Parathyroid adenoma (tissue), 2 donors: ENCODE results near the gene SUCO.

Experiments used
- H2AFZ ChIP-seq: fragments of 300-600 bp; sonication (generic); one replicate; pipeline ENCODE4 v1.7.0; 2017; ENCODE audit warnings: antibody characterized with exemption, mild to moderate bottlenecking
- H3K27ac ChIP-seq: fragments of 300-600 bp; sonication (generic); one replicate; pipeline ENCODE4 v1.7.0; 2017
- H3K27me3 ChIP-seq: fragments of 300-600 bp; sonication (generic); one replicate; pipeline ENCODE4 v1.7.0; 2017; ENCODE audit warnings: low read length; ENCODE audit not compliant: control insufficient read depth, insufficient read depth
- H3K36me3 ChIP-seq: fragments of 300-600 bp; sonication (generic); one replicate; pipeline ENCODE4 v1.7.0; 2017; ENCODE audit warnings: low read length; ENCODE audit not compliant: control insufficient read depth, insufficient read depth
- H3K4me1 ChIP-seq: fragments of 300-600 bp; sonication (generic); one replicate; pipeline ENCODE4 v1.7.0; 2017; ENCODE audit warnings: control low read depth
- H3K4me2 ChIP-seq: fragments of 300-600 bp; sonication (generic); one replicate; pipeline ENCODE4 v1.7.0; 2017; ENCODE audit warnings: low read length
- H3K4me3 ChIP-seq: fragments of 300-600 bp; sonication (generic); one replicate; pipeline ENCODE4 v1.7.0; 2017; ENCODE audit warnings: low read depth, low read length
- H3K79me2 ChIP-seq: fragments of 300-600 bp; sonication (generic); one replicate; pipeline ENCODE4 v1.7.0; 2017; ENCODE audit warnings: control low read depth
- H3K9ac ChIP-seq: fragments of 300-600 bp; sonication (generic); one replicate; pipeline ENCODE4 v1.7.0; 2017; ENCODE audit warnings: mild to moderate bottlenecking
- H3K9me3 ChIP-seq: fragments of 300-600 bp; sonication (generic); one replicate; pipeline ENCODE4 v1.7.0; 2017; ENCODE audit warnings: low read length; ENCODE audit not compliant: control insufficient read depth
- TF ChIP-seq, protein P1 (sequence below): fragments of 300-600 bp; sonication (generic); IDR thresholded peaks from one replicate; pipeline ENCODE4 v1.7.0; 2017; ENCODE audit warnings: antibody characterized with exemption, mild to moderate bottlenecking
- donor health status: primary hyperparathyroidism.

Gene SUCO

DNA sequence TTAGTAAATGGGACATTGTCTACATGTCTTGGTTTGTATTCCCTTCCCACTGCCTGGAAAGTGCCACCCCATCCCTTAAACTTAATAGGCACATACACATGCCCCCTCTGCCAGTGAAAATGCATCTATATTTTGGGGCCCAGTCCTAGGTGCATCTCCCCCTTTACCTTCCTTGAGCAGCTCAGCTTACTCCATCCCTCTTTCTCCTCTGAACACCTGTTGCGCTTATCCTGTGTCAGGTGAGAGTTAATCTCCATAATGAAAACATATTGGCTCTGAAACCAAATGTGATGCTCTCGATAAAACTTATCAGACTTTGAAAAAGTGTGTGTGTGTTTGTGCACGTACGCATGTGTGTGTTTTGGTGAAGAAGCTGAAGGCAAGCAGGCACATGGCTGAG lies 15.4 kb upstream of the SUCO start:
- Histone ChIP-seq H2AFZ (no peak overlapping the region), H3K9ac (no peak overlapping the region), H3K4me2 (no peak overlapping the region), H3K27ac (no peak overlapping the region), H3K36me3 (no peaks in the 10 kb centered on the region), H3K4me3 (no peak overlapping the region), H3K27me3 (no peaks in the 10 kb centered on the region), H3K4me1 (peaks cover 6% of the 10 kb centered on the region), H3K9me3 (no peaks in the 10 kb centered on the region), H3K79me2 (no peaks in the 10 kb centered on the region)
- TF ChIP-seq, protein P1, sequence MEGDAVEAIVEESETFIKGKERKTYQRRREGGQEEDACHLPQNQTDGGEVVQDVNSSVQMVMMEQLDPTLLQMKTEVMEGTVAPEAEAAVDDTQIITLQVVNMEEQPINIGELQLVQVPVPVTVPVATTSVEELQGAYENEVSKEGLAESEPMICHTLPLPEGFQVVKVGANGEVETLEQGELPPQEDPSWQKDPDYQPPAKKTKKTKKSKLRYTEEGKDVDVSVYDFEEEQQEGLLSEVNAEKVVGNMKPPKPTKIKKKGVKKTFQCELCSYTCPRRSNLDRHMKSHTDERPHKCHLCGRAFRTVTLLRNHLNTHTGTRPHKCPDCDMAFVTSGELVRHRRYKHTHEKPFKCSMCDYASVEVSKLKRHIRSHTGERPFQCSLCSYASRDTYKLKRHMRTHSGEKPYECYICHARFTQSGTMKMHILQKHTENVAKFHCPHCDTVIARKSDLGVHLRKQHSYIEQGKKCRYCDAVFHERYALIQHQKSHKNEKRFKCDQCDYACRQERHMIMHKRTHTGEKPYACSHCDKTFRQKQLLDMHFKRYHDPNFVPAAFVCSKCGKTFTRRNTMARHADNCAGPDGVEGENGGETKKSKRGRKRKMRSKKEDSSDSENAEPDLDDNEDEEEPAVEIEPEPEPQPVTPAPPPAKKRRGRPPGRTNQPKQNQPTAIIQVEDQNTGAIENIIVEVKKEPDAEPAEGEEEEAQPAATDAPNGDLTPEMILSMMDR: no peak

DNA sequence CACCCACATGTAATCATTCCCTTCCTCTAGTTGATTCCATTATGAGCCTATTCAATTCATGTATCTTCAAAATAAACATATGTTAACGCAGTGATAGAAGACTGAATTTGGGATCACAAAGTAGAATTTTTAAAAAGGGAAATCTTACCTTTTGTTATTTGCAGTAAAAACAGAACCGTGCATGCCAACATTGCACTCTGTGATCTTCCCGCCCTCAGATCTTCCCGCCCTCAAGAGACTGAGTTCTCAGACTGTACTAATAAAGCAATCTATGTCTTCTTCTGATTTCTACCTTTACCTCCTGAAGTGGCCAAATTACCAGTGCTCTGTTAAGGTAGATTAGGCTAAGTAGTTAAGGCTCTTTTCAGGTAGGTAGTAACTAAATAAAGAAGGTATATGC lies 3.6 kb upstream of the SUCO start:
- Histone ChIP-seq H3K79me2 (peaks cover 5% of the 10 kb centered on the region), H3K9me3 (no peaks in the 10 kb centered on the region), H3K27ac (no peak overlapping the region), H3K27me3 (no peaks in the 10 kb centered on the region), H3K9ac (no peak overlapping the region), H3K4me1 (peaks cover 5% of the 10 kb centered on the region), H2AFZ (no peak overlapping the region), H3K4me3 (no peak overlapping the region), H3K36me3 (no peaks in the 10 kb centered on the region), H3K4me2 (no peak overlapping the region)
- TF ChIP-seq, protein P1: no peak

- Histone ChIP-seq H3K9me3 (no peaks in the 10 kb centered on the region), H3K79me2 (peaks cover 5% of the 10 kb centered on the region), H3K4me2 (no peak overlapping the region), H3K27me3 (no peaks in the 10 kb centered on the region), H3K4me1 (peaks cover 5% of the 10 kb centered on the region), H2AFZ (peak overlapping the region; percentile 56), H3K4me3 (no peak overlapping the region), H3K27ac (peak overlapping the region; percentile 68), H3K36me3 (no peaks in the 10 kb centered on the region), H3K9ac (no peak overlapping the region)
- TF ChIP-seq, protein P1: no peak
Observed at GRCh38 chr1:172530000-172530399, 3.0 kb upstream of the SUCO start.

- H3K4me1 ChIP-seq: peaks cover 5% of the 10 kb centered on the region
- H2AFZ ChIP-seq: peak overlapping the region; percentile 93
- H3K27ac ChIP-seq: peak overlapping the region; percentile 98
- H3K36me3 ChIP-seq: no peaks in the 10 kb centered on the region
- peak overlapping the region; percentile 61 for H3K9ac ChIP-seq
- H3K9me3 ChIP-seq: no peaks in the 10 kb centered on the region
- peak overlapping the region; percentile 84 for H3K4me3 ChIP-seq
- TF ChIP-seq, protein P1: no peak
- no peaks in the 10 kb centered on the region for H3K27me3 ChIP-seq
- H3K4me2 ChIP-seq: peak overlapping the region; percentile 98
- peaks cover 5% of the 10 kb centered on the region for H3K79me2 ChIP-seq
Observed at GRCh38 chr1:172531412-172532182, 1.4 kb upstream of the SUCO start.
